Measurements from ENCODE around the gene CCIN. TPM values are rescaled to one million over a fixed set of nuclear protein-coding genes. Genes with fewer than 3 reads are reported as not detected.
A peak's percentile ranks its signal among the peaks of the same experiment; 100 is the strongest.

The CCIN gene
- polyA plus RNA-seq, 6 donors from 2014 or later = 0.17 TPM; not detected in 5

GRCh38 chr9:36135741-36136271 lies 33.4 kb upstream of the CCIN start:
- H3K27ac Mint-ChIP-seq = peak overlapping the region in 5 of 6 donors; percentile 49 to 94 (median 79)
- peaks cover 35 to 46% (median 45%) of the 10 kb centered on the region in 3 donors for H3K4me1 Mint-ChIP-seq
- DNase-seq (no peak), ATAC-seq (ENCODE audit: low read depth in 2 of 2) (no peak)
- no peaks in the 10 kb centered on the region for H3K9me3 Mint-ChIP-seq
- H3K27me3 Mint-ChIP-seq = peaks cover 0 to 3% (median 0%) of the 10 kb centered on the region in 3 donors
- H3K36me3 Mint-ChIP-seq = no peaks in the 10 kb centered on the region
- peak overlapping the region; percentile 84 to 93 (median 88) for H3K4me3 Mint-ChIP-seq

- ATAC-seq (ENCODE audit: low read depth in 2 of 2) = peak; percentile 94 to 96
- Mint-ChIP-seq H3K4me1 (peaks cover 35 to 52% (median 50%) of the 10 kb centered on the region in 3 donors), H3K9me3 (no peaks in the 10 kb centered on the region), H3K27ac (peak within 1 kb of the TSS; percentile 49 to 97 (median 96)), H3K27me3 (peaks cover 0 to 3% (median 0%) of the 10 kb centered on the region in 3 donors), H3K36me3 (no peaks in the 10 kb centered on the region), H3K4me3 (peak within 1 kb of the TSS; percentile 88 to 96 (median 92))
- DNase-seq = peak; percentile 75
Observed at GRCh38 chr9:36136272-36136893, 32.8 kb upstream of the CCIN start, which contains the start of gene GLIPR2. TSS of gene GLIPR2 (plus strand) at chr9:36136733. CDS start at chr9:36136779, 46 bp downstream.

- Mint-ChIP-seq H3K9me3 (no peaks in the 10 kb centered on the region), H3K27me3 (peaks cover 0 to 3% (median 0%) of the 10 kb centered on the region in 3 donors), H3K4me1 (peaks cover 38 to 58% (median 55%) of the 10 kb centered on the region in 3 donors), H3K4me3 (peak overlapping the region; percentile 88 to 96 (median 92)), H3K36me3 (no peaks in the 10 kb centered on the region), H3K27ac (peak overlapping the region in 5 of 6 donors; percentile 91 to 97 (median 96))
- DNase-seq (no peak), ATAC-seq (ENCODE audit: low read depth in 2 of 2) (peak; percentile 24 to 30)
Observed at GRCh38 chr9:36136894-36137391, 32.2 kb upstream of the CCIN start.

- Mint-ChIP-seq H3K9me3 (no peaks in the 10 kb centered on the region), H3K36me3 (no peaks in the 10 kb centered on the region), H3K4me3 (peak overlapping the region; percentile 88 to 96 (median 92)), H3K27ac (peak overlapping the region in 5 of 6 donors; percentile 91 to 97 (median 96)), H3K27me3 (peaks cover 0 to 3% (median 0%) of the 10 kb centered on the region in 3 donors), H3K4me1 (peaks cover 43 to 63% (median 61%) of the 10 kb centered on the region in 3 donors)
- DNase-seq = no peak
- ATAC-seq (ENCODE audit: low read depth in 2 of 2) = no peak
Observed at GRCh38 chr9:36137392-36138004, 31.7 kb upstream of the CCIN start.

GRCh38 chr9:36138496-36138895 lies 30.7 kb upstream of the CCIN start:
- Mint-ChIP-seq H3K4me1 (peaks cover 52 to 73% (median 71%) of the 10 kb centered on the region in 3 donors), H3K27ac (peak overlapping the region in 4 of 6 donors; percentile 81 to 97 (median 84)), H3K36me3 (no peaks in the 10 kb centered on the region), H3K27me3 (peaks cover 0 to 3% (median 0%) of the 10 kb centered on the region in 3 donors), H3K4me3 (peak overlapping the region in 7 of 8 donors; percentile 20 to 96 (median 60)), H3K9me3 (no peaks in the 10 kb centered on the region)
- ATAC-seq (ENCODE audit: low read depth in 2 of 2) = no peak
- DNase-seq = no peak

GRCh38 chr9:36138901-36139300 lies 30.3 kb upstream of the CCIN start:
- Mint-ChIP-seq H3K4me3 (peak overlapping the region in 4 of 8 donors; percentile 23 to 96 (median 68)), H3K36me3 (no peaks in the 10 kb centered on the region), H3K9me3 (no peaks in the 10 kb centered on the region), H3K4me1 (peaks cover 57 to 77% (median 75%) of the 10 kb centered on the region in 3 donors), H3K27me3 (peaks cover 0 to 3% (median 0%) of the 10 kb centered on the region in 3 donors), H3K27ac (peak overlapping the region; percentile 10 to 97 (median 82))
- DNase-seq (no peak), ATAC-seq (ENCODE audit: low read depth in 2 of 2) (no peak)

GRCh38 chr9:36140086-36141084 lies 28.8 kb upstream of the CCIN start:
- Mint-ChIP-seq H3K4me1 (peaks cover 71 to 92% (median 89%) of the 10 kb centered on the region in 3 donors), H3K27ac (peak overlapping the region; percentile 88 to 97 (median 94)), H3K36me3 (peaks cover 1 to 10% of the 10 kb centered on the region in 2 donors), H3K4me3 (peak overlapping the region; percentile 35 to 91 (median 72)), H3K9me3 (peaks cover 0 to 2% (median 1%) of the 10 kb centered on the region in 7 donors), H3K27me3 (no peaks in the 10 kb centered on the region)
- no peak for ATAC-seq (ENCODE audit: low read depth in 2 of 2)
- DNase-seq = no peak

GRCh38 chr9:36141288-36141687 lies 27.9 kb upstream of the CCIN start:
- Mint-ChIP-seq H3K4me3 (peak overlapping the region in 7 of 8 donors; percentile 5 to 96 (median 64)), H3K27me3 (no peaks in the 10 kb centered on the region), H3K36me3 (peaks cover 10 to 19% of the 10 kb centered on the region in 2 donors), H3K9me3 (peaks cover 3 to 10% (median 8%) of the 10 kb centered on the region in 7 donors), H3K4me1 (peaks cover 75 to 94% (median 92%) of the 10 kb centered on the region in 3 donors), H3K27ac (peak overlapping the region in 4 of 6 donors; percentile 72 to 97 (median 94))
- no peak for ATAC-seq (ENCODE audit: low read depth in 2 of 2)
- DNase-seq = no peak

GRCh38 chr9:36141761-36142160 lies 27.4 kb upstream of the CCIN start:
- Mint-ChIP-seq H3K9me3 (peaks cover 5 to 11% (median 9%) of the 10 kb centered on the region in 7 donors), H3K36me3 (peaks cover 12 to 23% of the 10 kb centered on the region in 2 donors), H3K27ac (peak overlapping the region; percentile 82 to 100 (median 98)), H3K4me1 (peaks cover 77 to 96% (median 94%) of the 10 kb centered on the region in 3 donors), H3K4me3 (peak overlapping the region; percentile 48 to 99 (median 91)), H3K27me3 (no peaks in the 10 kb centered on the region)
- DNase-seq = no peak
- ATAC-seq (ENCODE audit: low read depth in 2 of 2) = no peak

- peak overlapping the region; percentile 91 to 100 (median 98) for H3K27ac Mint-ChIP-seq
- peaks cover 5 to 11% (median 9%) of the 10 kb centered on the region in 7 donors for H3K9me3 Mint-ChIP-seq
- peak; percentile 43 for DNase-seq
- peak overlapping the region; percentile 91 to 99 (median 98) for H3K4me3 Mint-ChIP-seq
- peaks cover 12 to 29% of the 10 kb centered on the region in 2 donors for H3K36me3 Mint-ChIP-seq
- H3K4me1 Mint-ChIP-seq = peaks cover 77 to 97% (median 92%) of the 10 kb centered on the region in 3 donors
- H3K27me3 Mint-ChIP-seq = no peaks in the 10 kb centered on the region
- peak; percentile 39 to 48 for ATAC-seq (ENCODE audit: low read depth in 2 of 2)
Observed at GRCh38 chr9:36142510-36143244, 26.5 kb upstream of the CCIN start.

- Mint-ChIP-seq H3K36me3 (peaks cover 12 to 29% of the 10 kb centered on the region in 2 donors), H3K4me1 (peaks cover 77 to 92% (median 87%) of the 10 kb centered on the region in 3 donors), H3K4me3 (peak overlapping the region; percentile 91 to 99 (median 98)), H3K27me3 (no peaks in the 10 kb centered on the region), H3K9me3 (peaks cover 5 to 11% (median 9%) of the 10 kb centered on the region in 7 donors), H3K27ac (peak overlapping the region; percentile 97 to 100 (median 99))
- ATAC-seq (ENCODE audit: low read depth in 2 of 2) (no peak), DNase-seq (no peak)
Observed at GRCh38 chr9:36143245-36143641, 25.9 kb upstream of the CCIN start.

Data from naive B cell (primary cell).